Panc1 (cell line): ENCODE results near the gene PCDH18.

ENCODE experiments used
- POLR2AphosphoS5 ChIP-seq: IDR thresholded peaks from 2 replicates; pipeline ENCODE4 v1.6.1; 2012; ENCODE audit warnings: mild to moderate bottlenecking, low read depth, low read length, moderate library complexity
- SIN3A ChIP-seq: IDR thresholded peaks from 2 replicates; pipeline ENCODE4 v1.6.1; 2012; ENCODE audit warnings: low read depth, mild to moderate bottlenecking, low read length, moderate library complexity, borderline replicate concordance; ENCODE audit not compliant: insufficient read depth
- TCF7L2 ChIP-seq: IDR thresholded peaks from 2 replicates; pipeline ENCODE4 v1.6.1; 2011; ENCODE audit warnings: mild to moderate bottlenecking, low read depth, low read length, inconsistent platforms
- TF ChIP-seq, protein P1 (sequence below): fragments of 450-650 bp; IDR thresholded peaks from 2 replicates; pipeline ENCODE4 v1.5.1; 2017; ENCODE audit warnings: mild to moderate bottlenecking
- TF ChIP-seq, protein P2 (sequence below), 2 experiments: IDR thresholded peaks; 2 replicates each; pipeline ENCODE4 v1.6.1; 2011 to 2012; ENCODE audit warnings: low read depth in 2 of 2, control low read depth in 1 of 2, low read length in 1 of 2, mild to moderate bottlenecking in 1 of 2, moderate library complexity in 1 of 2; ENCODE audit not compliant: insufficient read depth in 1 of 2

DNA sequence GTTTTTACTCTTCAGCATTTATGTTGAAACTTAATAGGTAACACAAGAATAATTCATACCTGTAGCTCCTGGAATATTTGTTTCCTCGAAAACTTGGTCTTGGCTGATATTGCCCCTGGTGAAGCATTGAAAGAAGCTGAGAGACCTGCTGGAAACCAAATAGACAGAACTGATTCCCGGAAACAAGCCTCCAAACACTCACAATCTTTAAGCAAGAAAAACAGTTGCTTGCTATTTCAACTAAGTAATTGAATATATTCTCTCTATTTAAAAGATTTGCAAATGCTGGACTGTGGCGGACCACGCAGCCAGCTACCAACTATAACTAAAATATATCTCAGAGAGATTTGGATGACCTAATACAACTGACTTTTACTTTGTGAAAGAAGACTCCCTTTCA lies 3.6 kb downstream of the PCDH18 start:
- TF ChIP-seq, protein P1, sequence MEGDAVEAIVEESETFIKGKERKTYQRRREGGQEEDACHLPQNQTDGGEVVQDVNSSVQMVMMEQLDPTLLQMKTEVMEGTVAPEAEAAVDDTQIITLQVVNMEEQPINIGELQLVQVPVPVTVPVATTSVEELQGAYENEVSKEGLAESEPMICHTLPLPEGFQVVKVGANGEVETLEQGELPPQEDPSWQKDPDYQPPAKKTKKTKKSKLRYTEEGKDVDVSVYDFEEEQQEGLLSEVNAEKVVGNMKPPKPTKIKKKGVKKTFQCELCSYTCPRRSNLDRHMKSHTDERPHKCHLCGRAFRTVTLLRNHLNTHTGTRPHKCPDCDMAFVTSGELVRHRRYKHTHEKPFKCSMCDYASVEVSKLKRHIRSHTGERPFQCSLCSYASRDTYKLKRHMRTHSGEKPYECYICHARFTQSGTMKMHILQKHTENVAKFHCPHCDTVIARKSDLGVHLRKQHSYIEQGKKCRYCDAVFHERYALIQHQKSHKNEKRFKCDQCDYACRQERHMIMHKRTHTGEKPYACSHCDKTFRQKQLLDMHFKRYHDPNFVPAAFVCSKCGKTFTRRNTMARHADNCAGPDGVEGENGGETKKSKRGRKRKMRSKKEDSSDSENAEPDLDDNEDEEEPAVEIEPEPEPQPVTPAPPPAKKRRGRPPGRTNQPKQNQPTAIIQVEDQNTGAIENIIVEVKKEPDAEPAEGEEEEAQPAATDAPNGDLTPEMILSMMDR = no peak
- TF ChIP-seq POLR2AphosphoS5 (no peak), TCF7L2 (no peak), SIN3A (no peak)
- TF ChIP-seq, protein P2, sequence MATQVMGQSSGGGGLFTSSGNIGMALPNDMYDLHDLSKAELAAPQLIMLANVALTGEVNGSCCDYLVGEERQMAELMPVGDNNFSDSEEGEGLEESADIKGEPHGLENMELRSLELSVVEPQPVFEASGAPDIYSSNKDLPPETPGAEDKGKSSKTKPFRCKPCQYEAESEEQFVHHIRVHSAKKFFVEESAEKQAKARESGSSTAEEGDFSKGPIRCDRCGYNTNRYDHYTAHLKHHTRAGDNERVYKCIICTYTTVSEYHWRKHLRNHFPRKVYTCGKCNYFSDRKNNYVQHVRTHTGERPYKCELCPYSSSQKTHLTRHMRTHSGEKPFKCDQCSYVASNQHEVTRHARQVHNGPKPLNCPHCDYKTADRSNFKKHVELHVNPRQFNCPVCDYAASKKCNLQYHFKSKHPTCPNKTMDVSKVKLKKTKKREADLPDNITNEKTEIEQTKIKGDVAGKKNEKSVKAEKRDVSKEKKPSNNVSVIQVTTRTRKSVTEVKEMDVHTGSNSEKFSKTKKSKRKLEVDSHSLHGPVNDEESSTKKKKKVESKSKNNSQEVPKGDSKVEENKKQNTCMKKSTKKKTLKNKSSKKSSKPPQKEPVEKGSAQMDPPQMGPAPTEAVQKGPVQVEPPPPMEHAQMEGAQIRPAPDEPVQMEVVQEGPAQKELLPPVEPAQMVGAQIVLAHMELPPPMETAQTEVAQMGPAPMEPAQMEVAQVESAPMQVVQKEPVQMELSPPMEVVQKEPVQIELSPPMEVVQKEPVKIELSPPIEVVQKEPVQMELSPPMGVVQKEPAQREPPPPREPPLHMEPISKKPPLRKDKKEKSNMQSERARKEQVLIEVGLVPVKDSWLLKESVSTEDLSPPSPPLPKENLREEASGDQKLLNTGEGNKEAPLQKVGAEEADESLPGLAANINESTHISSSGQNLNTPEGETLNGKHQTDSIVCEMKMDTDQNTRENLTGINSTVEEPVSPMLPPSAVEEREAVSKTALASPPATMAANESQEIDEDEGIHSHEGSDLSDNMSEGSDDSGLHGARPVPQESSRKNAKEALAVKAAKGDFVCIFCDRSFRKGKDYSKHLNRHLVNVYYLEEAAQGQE (IDR thresholded peaks at IDR 0.05; ENCODE audit: insufficient read depth in 1 of 2, low read depth in 2 of 2, low read length in 1 of 2) = no peak
